PFSK-1 (cell line): Measurements from ENCODE around the gene DOCK1.

Experiments
- FOXP2 ChIP-seq: optimal IDR thresholded peaks from 2 replicates; pipeline ENCODE3; 2011; ENCODE audit warnings: borderline replicate concordance, control low read depth, inconsistent platforms; ENCODE audit not compliant: insufficient read depth; ENCODE audit errors: extremely low read length, extremely low read depth
- POLR2AphosphoS5 ChIP-seq: IDR thresholded peaks from 2 replicates; pipeline ENCODE4 v1.6.1; 2012; ENCODE audit warnings: low read depth, mild to moderate bottlenecking, control low read depth, low read length, moderate library complexity
- SIN3A ChIP-seq: IDR thresholded peaks from 2 replicates; pipeline ENCODE4 v1.6.1; 2012; ENCODE audit warnings: mild to moderate bottlenecking, low read length, moderate library complexity, borderline replicate concordance; ENCODE audit not compliant: insufficient read depth
- TAF1 ChIP-seq: IDR thresholded peaks from 2 replicates; pipeline ENCODE4 v1.6.1; 2012; ENCODE audit warnings: low read length, control low read depth, borderline replicate concordance; ENCODE audit not compliant: insufficient read depth
- TF ChIP-seq, protein P1 (sequence below), 2 experiments: IDR thresholded peaks; 2 replicates each; pipeline versions ENCODE4 v1.6.1 to v1.8.0; 2011 to 2012; ENCODE audit warnings: low read depth in 2 of 2, low read length in 2 of 2, control low read depth in 1 of 2, inconsistent platforms in 1 of 2, mild to moderate bottlenecking in 1 of 2, moderate library complexity in 1 of 2; ENCODE audit not compliant: insufficient read depth in 1 of 2

Gene DOCK1

GRCh38 chr10:127500127-127500526 is 594.9 kb downstream of the DOCK1 start:
- no peak for TF ChIP-seq FOXP2
- no peak for TF ChIP-seq SIN3A
- TF ChIP-seq POLR2AphosphoS5, result no peak
- TF ChIP-seq, protein P1, sequence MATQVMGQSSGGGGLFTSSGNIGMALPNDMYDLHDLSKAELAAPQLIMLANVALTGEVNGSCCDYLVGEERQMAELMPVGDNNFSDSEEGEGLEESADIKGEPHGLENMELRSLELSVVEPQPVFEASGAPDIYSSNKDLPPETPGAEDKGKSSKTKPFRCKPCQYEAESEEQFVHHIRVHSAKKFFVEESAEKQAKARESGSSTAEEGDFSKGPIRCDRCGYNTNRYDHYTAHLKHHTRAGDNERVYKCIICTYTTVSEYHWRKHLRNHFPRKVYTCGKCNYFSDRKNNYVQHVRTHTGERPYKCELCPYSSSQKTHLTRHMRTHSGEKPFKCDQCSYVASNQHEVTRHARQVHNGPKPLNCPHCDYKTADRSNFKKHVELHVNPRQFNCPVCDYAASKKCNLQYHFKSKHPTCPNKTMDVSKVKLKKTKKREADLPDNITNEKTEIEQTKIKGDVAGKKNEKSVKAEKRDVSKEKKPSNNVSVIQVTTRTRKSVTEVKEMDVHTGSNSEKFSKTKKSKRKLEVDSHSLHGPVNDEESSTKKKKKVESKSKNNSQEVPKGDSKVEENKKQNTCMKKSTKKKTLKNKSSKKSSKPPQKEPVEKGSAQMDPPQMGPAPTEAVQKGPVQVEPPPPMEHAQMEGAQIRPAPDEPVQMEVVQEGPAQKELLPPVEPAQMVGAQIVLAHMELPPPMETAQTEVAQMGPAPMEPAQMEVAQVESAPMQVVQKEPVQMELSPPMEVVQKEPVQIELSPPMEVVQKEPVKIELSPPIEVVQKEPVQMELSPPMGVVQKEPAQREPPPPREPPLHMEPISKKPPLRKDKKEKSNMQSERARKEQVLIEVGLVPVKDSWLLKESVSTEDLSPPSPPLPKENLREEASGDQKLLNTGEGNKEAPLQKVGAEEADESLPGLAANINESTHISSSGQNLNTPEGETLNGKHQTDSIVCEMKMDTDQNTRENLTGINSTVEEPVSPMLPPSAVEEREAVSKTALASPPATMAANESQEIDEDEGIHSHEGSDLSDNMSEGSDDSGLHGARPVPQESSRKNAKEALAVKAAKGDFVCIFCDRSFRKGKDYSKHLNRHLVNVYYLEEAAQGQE (IDR thresholded peaks at IDR 0.05; ENCODE audit: insufficient read depth in 1 of 2, low read depth in 2 of 2, low read length in 2 of 2), result no peak
- no peak for TF ChIP-seq TAF1
